ENCODE results near the gene ARL3.
A peak's percentile ranks its signal among the peaks of the same experiment; 100 is the strongest.

GRCh38 chr10:102710609-102711008, 3.6 kb downstream of the ARL3 start:
- TF ChIP-seq CTCF (conservative IDR thresholded peaks at IDR 0.05 in 1 of 2, IDR thresholded peaks at IDR 0.05 in 1 of 2; ENCODE audit: low read depth in 1 of 2, low read length in 2 of 2) = peak in 1 of 2 donors; percentile 15
- no peak for TF ChIP-seq EZH2 (IDR thresholded peaks at IDR 0.05; ENCODE audit: low read length, missing control alignments)
